OCI-LY1 (cell line): ENCODE results near the gene EPN2.

Experiments used
- H2AFZ ChIP-seq: fragments of 200-600 bp; sonication (generic), shearing (Covaris generic); 2 replicates; pipeline ENCODE4 v1.6.0; 2014; ENCODE audit warnings: antibody characterized with exemption, mild to moderate bottlenecking, low read length
- H3F3A ChIP-seq: fragments of 200-600 bp; sonication (generic), shearing (Covaris generic); 2 replicates; pipeline ENCODE4 v1.6.0; 2014; ENCODE audit warnings: mild to moderate bottlenecking, antibody characterized with exemption, low read length, moderate library complexity; ENCODE audit not compliant: insufficient read depth
- H3K27ac ChIP-seq: fragments of 200-600 bp; sonication (generic); 2 replicates; pipeline ENCODE4 v1.5.1; 2014; ENCODE audit warnings: low read length, mixed run types, mild to moderate bottlenecking, low read depth; ENCODE audit not compliant: poor library complexity, severe bottlenecking
- H3K27me3 ChIP-seq: fragments of 200-600 bp; sonication (generic); 2 replicates; pipeline ENCODE4 v1.6.0; 2014; ENCODE audit warnings: antibody characterized with exemption, mild to moderate bottlenecking, low read length, moderate library complexity; ENCODE audit not compliant: insufficient read depth
- H3K36me3 ChIP-seq: fragments of 200-600 bp; sonication (generic); 2 replicates; pipeline ENCODE4 v1.6.1; 2014; ENCODE audit warnings: mild to moderate bottlenecking, antibody characterized with exemption, low read length, moderate library complexity, mixed read lengths; ENCODE audit not compliant: insufficient read depth
- H3K4me1 ChIP-seq: fragments of 200-600 bp; sonication (generic); 2 replicates; pipeline ENCODE4 v1.5.1; 2014; ENCODE audit warnings: mild to moderate bottlenecking, low read length, moderate library complexity; ENCODE audit not compliant: insufficient read depth, severe bottlenecking
- H3K4me2 ChIP-seq: fragments of 200-600 bp; sonication (generic), shearing (Covaris generic); 2 replicates; pipeline ENCODE4 v1.6.1; 2014; ENCODE audit warnings: low read length
- H3K4me3 ChIP-seq: fragments of 200-600 bp; sonication (generic); 2 replicates; pipeline ENCODE4 v1.5.1; 2014; ENCODE audit warnings: low read length, low read depth, mild to moderate bottlenecking, mixed read lengths; ENCODE audit not compliant: poor library complexity, severe bottlenecking
- H3K79me2 ChIP-seq: fragments of 200-600 bp; shearing (Covaris generic); 2 replicates; pipeline ENCODE4 v1.6.1; 2016; ENCODE audit warnings: mixed run types, low read length, mixed read lengths; ENCODE audit not compliant: insufficient read depth
- H3K9ac ChIP-seq: fragments of 200-600 bp; sonication (generic), shearing (Covaris generic); 2 replicates; pipeline ENCODE4 v1.6.1; 2014; ENCODE audit warnings: mild to moderate bottlenecking, low read length, mixed read lengths
- H3K9me2 ChIP-seq: fragments of 200-600 bp; sonication (generic), shearing (Covaris generic); 2 replicates; pipeline ENCODE4 v1.6.1; 2014; ENCODE audit warnings: low read depth, mild to moderate bottlenecking, low read length, mixed read lengths
- H3K9me3 ChIP-seq: fragments of 200-600 bp; shearing (Covaris generic); 2 replicates; pipeline ENCODE4 v1.6.1; 2014; ENCODE audit warnings: low read length, mixed read lengths
- H4K20me1 ChIP-seq: fragments of 200-600 bp; sonication (generic), shearing (Covaris generic); 2 replicates; pipeline ENCODE4 v1.6.0; 2016; ENCODE audit warnings: mild to moderate bottlenecking, low read length; ENCODE audit not compliant: insufficient read depth
- EZH2 ChIP-seq: fragments of 200-600 bp; sonication (generic), shearing (Covaris generic); IDR thresholded peaks from 2 replicates; pipeline ENCODE4 v1.8.0; 2017; ENCODE audit warnings: borderline replicate concordance, mixed run types, mild to moderate bottlenecking, antibody characterized with exemption, low read length, moderate library complexity, mixed read lengths
- TF ChIP-seq, protein P1 (sequence below): fragments of 200-600 bp; sonication (generic), shearing (Covaris generic); IDR thresholded peaks from 2 replicates; pipeline ENCODE4 v1.5.1; 2017; ENCODE audit warnings: mild to moderate bottlenecking, antibody characterized with exemption, low read length, moderate library complexity, mixed read lengths

The EPN2 gene

DNA sequence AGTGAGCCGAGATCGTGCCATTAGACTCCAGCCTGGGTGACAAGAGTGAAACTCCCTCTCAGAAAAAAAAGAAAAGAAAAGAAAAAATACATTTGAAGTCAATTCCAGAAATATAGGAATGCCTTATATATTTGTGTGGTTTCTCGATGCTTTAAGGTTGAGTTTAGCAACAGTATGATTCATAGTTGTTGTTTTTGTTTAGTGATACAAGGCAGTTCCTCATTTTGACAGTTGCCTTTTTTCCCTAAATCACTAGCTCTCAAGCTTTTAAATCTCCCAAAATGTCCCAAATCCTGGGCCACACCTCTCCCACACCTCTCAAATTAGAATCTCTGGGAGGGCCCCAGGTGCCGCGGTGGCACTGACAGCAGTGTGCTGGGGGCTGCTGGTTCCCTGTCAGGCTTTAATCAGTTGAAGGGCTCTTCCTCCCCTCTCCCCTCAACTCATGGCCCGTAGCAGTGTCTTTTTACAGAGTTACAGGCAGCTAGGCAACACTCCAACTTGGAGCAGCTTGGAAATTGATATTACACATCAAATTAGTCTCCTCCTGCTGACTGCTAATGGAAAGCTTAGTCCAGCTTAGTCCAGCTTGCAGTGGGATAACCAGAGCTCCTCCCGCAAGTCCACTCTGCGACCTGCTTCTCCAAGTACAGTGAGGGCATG is 58.4 kb downstream of the EPN2 start:
- H3K27me3 ChIP-seq: no peaks in the 10 kb centered on the region
- no peak overlapping the region for H3K9ac ChIP-seq
- no peak overlapping the region for H3K4me3 ChIP-seq
- no peak overlapping the region for H3K27ac ChIP-seq
- H3K36me3 ChIP-seq: no peaks in the 10 kb centered on the region
- H3F3A ChIP-seq: no peaks in the 10 kb centered on the region
- H3K9me3 ChIP-seq: no peaks in the 10 kb centered on the region
- no peaks in the 10 kb centered on the region for H3K9me2 ChIP-seq
- H3K4me2 ChIP-seq: no peak overlapping the region
- TF ChIP-seq, protein P1, sequence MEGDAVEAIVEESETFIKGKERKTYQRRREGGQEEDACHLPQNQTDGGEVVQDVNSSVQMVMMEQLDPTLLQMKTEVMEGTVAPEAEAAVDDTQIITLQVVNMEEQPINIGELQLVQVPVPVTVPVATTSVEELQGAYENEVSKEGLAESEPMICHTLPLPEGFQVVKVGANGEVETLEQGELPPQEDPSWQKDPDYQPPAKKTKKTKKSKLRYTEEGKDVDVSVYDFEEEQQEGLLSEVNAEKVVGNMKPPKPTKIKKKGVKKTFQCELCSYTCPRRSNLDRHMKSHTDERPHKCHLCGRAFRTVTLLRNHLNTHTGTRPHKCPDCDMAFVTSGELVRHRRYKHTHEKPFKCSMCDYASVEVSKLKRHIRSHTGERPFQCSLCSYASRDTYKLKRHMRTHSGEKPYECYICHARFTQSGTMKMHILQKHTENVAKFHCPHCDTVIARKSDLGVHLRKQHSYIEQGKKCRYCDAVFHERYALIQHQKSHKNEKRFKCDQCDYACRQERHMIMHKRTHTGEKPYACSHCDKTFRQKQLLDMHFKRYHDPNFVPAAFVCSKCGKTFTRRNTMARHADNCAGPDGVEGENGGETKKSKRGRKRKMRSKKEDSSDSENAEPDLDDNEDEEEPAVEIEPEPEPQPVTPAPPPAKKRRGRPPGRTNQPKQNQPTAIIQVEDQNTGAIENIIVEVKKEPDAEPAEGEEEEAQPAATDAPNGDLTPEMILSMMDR: no peak
- TF ChIP-seq EZH2: no peak
- H2AFZ ChIP-seq: no peak overlapping the region
- no peaks in the 10 kb centered on the region for H3K79me2 ChIP-seq
- H4K20me1 ChIP-seq: no peaks in the 10 kb centered on the region
- no peaks in the 10 kb centered on the region for H3K4me1 ChIP-seq

DNA sequence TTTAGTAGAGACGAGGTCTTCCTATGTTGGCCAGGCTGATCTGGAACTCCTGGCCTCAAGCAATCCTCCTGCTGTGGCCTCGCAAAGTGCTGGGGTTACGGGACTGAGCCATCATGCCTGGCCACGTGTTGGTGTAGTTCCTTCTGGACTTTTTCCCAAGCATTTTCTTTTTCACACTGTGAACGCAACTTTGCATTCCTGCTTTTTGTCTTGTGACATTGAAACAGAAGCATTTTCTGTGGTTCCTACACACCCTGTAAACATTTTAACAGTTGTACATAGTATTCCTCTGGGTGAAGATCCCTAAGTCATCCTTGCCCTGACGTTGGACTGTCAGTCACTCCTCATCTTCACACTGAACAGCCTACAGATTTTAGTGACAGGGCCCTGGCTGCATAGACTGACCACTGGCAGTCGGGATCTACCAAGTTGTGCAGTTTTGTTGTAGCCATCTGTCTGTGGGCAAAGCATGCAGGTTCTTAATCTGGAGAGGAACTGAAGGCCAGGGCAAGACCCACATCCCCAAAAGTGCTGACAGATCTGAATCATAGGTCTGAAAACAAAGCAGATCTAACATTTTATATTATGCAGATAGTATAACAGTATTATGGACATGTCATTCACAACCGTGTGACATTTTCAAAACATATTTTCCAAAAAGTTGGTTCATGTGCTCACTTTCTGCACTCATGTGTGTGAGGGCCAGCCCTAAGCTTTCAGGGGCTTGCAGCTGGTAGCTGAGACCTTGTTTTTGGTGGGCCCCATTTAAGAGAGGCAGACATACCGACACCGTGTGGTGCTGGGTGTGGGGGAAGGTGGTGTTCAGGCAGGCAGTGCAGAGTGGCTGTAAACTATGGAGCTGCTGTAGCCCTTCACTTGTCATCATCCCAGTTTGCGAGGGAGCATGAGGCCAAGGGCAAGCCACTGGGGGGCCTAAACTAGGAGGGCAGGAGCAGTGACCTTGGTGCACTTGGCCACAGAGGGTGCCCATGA is 59.9 kb downstream of the EPN2 start:
- Histone ChIP-seq H3K4me2 (no peak overlapping the region), H3K79me2 (no peaks in the 10 kb centered on the region), H3K27ac (no peak overlapping the region), H3K9ac (no peak overlapping the region), H3F3A (no peaks in the 10 kb centered on the region), H4K20me1 (no peaks in the 10 kb centered on the region), H3K9me2 (no peaks in the 10 kb centered on the region), H3K36me3 (no peaks in the 10 kb centered on the region), H3K9me3 (no peaks in the 10 kb centered on the region), H3K4me1 (no peaks in the 10 kb centered on the region), H3K27me3 (no peaks in the 10 kb centered on the region), H3K4me3 (no peak overlapping the region), H2AFZ (no peak overlapping the region)
- TF ChIP-seq, protein P1: no peak
- no peak for TF ChIP-seq EZH2

DNA sequence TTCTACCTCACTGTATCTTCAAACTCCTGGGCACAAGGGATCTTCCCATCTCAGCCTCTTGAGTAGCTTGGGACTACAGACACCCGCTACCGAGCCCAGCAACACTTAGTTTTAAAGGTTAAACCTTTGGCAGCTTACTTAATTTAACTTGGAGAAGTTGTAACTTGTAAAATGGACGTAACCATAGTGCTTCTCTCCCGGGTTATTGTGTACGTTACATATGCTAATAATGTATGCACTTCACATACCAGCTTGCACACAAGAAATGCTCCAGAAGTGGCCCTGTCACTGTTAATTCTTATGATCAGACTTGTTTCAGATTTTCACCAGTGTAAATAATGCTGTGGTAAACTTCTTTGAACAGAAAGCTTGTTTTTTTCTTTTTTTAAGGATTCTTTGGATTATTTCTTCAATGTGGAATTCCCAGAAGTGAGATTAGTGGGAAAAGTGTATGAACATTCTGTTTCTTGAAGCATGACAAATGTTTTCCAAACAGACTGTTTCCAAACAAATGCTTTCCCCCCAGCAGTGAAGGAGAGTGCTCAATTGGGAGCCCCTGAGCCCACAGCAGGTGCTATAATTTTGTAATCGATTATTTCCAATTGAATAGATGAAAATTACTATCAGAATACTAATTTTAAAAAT is 61.5 kb downstream of the EPN2 start:
- H2AFZ ChIP-seq: no peak overlapping the region
- H3K4me2 ChIP-seq: no peak overlapping the region
- H3K4me1 ChIP-seq: peaks cover 4% of the 10 kb centered on the region
- H3K27me3 ChIP-seq: no peaks in the 10 kb centered on the region
- H3K36me3 ChIP-seq: no peaks in the 10 kb centered on the region
- H3K79me2 ChIP-seq: no peaks in the 10 kb centered on the region
- H3K9me3 ChIP-seq: no peaks in the 10 kb centered on the region
- TF ChIP-seq, protein P1: no peak
- TF ChIP-seq EZH2: no peak
- no peaks in the 10 kb centered on the region for H3F3A ChIP-seq
- H3K9ac ChIP-seq: no peak overlapping the region
- H3K9me2 ChIP-seq: no peaks in the 10 kb centered on the region
- no peak overlapping the region for H3K4me3 ChIP-seq
- H3K27ac ChIP-seq: no peak overlapping the region
- no peaks in the 10 kb centered on the region for H4K20me1 ChIP-seq
